IMR-90 (cell line): ENCODE results near the gene CLCN6. TPM values are rescaled to one million over a fixed set of nuclear protein-coding genes. Genes with fewer than 3 reads are reported as not detected.

Source experiments
- ATAC-seq: fragments of 200-7000 bp; cut with Tn5 transposase; 2 replicates; pipeline ENCODE4 v1.9.1; 2020; ENCODE audit warnings: low read depth, mild to moderate bottlenecking, moderate library complexity
- BruUV-seq: library from RNA; stranded (reverse); fragments of 400-500 nt; replicated peaks from 2 replicates; lab custom pipeline; 2021; lab: Mats Ljungman, UMichigan
- CTCF ChIA-PET: fragments of 300-600 bp; formaldehyde crosslinking; extraction: SDS; loops from one replicate; lab custom pipeline; 2021; ENCODE audit warnings: antibody characterized with exemption; lab: Yijun Ruan, JAX
- POLR2A ChIA-PET: fragments of 300-600 bp; sonication (Branson Sonifier 250); formaldehyde crosslinking; loops from one replicate; lab custom pipeline; 2022; ENCODE audit warnings: antibody characterized with exemption; ENCODE audit not compliant: unreplicated experiment; lab: Charles Lee
- DNase-seq: peaks from one replicate; pipeline ENCODE4 v3.0.0; 2013
- H2AFZ ChIP-seq: replicated peaks from 2 replicates; pipeline ENCODE3; 2013; ENCODE audit warnings: low read length, mild to moderate bottlenecking; ENCODE audit not compliant: poor library complexity
- H2AK5ac ChIP-seq: 2 replicates; pipeline ENCODE4 v1.6.1; 2013; ENCODE audit warnings: low read depth, low read length, inconsistent platforms
- H2AK9ac ChIP-seq: replicated peaks from 2 replicates; pipeline ENCODE3; 2013; ENCODE audit warnings: mild to moderate bottlenecking, low read depth, low read length, moderate library complexity; ENCODE audit not compliant: poor library complexity
- H2BK120ac ChIP-seq: 2 replicates; pipeline ENCODE4 v1.6.1; 2013; ENCODE audit warnings: low read depth, low read length, inconsistent platforms
- H2BK15ac ChIP-seq: 3 replicates; pipeline ENCODE4 v1.6.1; 2013; ENCODE audit warnings: low read depth, low read length, inconsistent platforms
- H2BK20ac ChIP-seq: 2 replicates; pipeline ENCODE4 v1.6.1; 2013; ENCODE audit warnings: low read depth, mild to moderate bottlenecking, inconsistent platforms, low read length, moderate library complexity
- H2BK5ac ChIP-seq: 2 replicates; pipeline ENCODE4 v1.6.1; 2013; ENCODE audit warnings: mild to moderate bottlenecking, low read depth, low read length, inconsistent platforms; ENCODE audit not compliant: poor library complexity, severe bottlenecking
- H3K14ac ChIP-seq: replicated peaks from 2 replicates; pipeline ENCODE4 v1.6.1; 2013; ENCODE audit warnings: low read depth, low read length, inconsistent platforms
- H3K18ac ChIP-seq: 2 replicates; pipeline ENCODE4 v1.6.1; 2013; ENCODE audit warnings: low read depth, low read length, control low read depth
- H3K23ac ChIP-seq: 2 replicates; pipeline ENCODE4 v1.6.1; 2013; ENCODE audit warnings: low read depth, low read length, inconsistent platforms
- H3K27ac ChIP-seq: 2 replicates; pipeline ENCODE4 v1.5.1; 2013; ENCODE audit warnings: mild to moderate bottlenecking, control low read depth, low read length; ENCODE audit not compliant: insufficient read depth
- H3K27me3 ChIP-seq: 2 replicates; pipeline ENCODE4 v1.6.1; 2013; ENCODE audit warnings: low read length; ENCODE audit not compliant: control insufficient read depth, insufficient read depth
- H3K36me3 ChIP-seq: 2 replicates; pipeline ENCODE4 v1.6.1; 2013; ENCODE audit warnings: low read length, mixed read lengths; ENCODE audit not compliant: control insufficient read depth, insufficient read depth
- H3K4ac ChIP-seq: 2 replicates; pipeline ENCODE4 v1.6.1; 2013; ENCODE audit warnings: low read depth, low read length, inconsistent platforms
- H3K4me1 ChIP-seq: 2 replicates; pipeline ENCODE4 v1.6.1; 2013; ENCODE audit warnings: low read length, mixed read lengths; ENCODE audit not compliant: control insufficient read depth, insufficient read depth
- H3K4me2 ChIP-seq: 2 replicates; pipeline ENCODE4 v1.6.1; 2013; ENCODE audit warnings: low read depth, mild to moderate bottlenecking, control low read depth, low read length, moderate library complexity
- H3K4me3 ChIP-seq: 2 replicates; pipeline ENCODE4 v1.5.1; 2013; ENCODE audit warnings: low read depth, mild to moderate bottlenecking, control low read depth, low read length, moderate library complexity; ENCODE audit not compliant: insufficient read depth
- H3K56ac ChIP-seq: 2 replicates; pipeline ENCODE4 v1.6.1; 2013; ENCODE audit warnings: low read length, inconsistent platforms; ENCODE audit not compliant: insufficient read depth; ENCODE audit errors: extremely low read depth
- H3K79me1 ChIP-seq, 2 experiments: 2 replicates each; pipeline ENCODE4 v1.6.1; 2013; ENCODE audit warnings: low read length in 2 of 2, inconsistent platforms in 1 of 2, low read depth in 1 of 2
- H3K9ac ChIP-seq: 2 replicates; pipeline ENCODE4 v1.6.1; 2013; ENCODE audit warnings: low read depth, low read length, control low read depth
- H3K9me1 ChIP-seq: 2 replicates; pipeline ENCODE4 v1.6.1; 2013; ENCODE audit warnings: low read length, inconsistent platforms; ENCODE audit not compliant: insufficient read depth
- H3K9me3 ChIP-seq: 2 replicates; pipeline ENCODE4 v1.6.1; 2013; ENCODE audit warnings: low read length; ENCODE audit not compliant: control insufficient read depth, insufficient read depth
- H4K20me1 ChIP-seq: 2 replicates; pipeline ENCODE4 v1.6.1; 2013; ENCODE audit warnings: low read length, inconsistent platforms; ENCODE audit not compliant: insufficient read depth
- H4K5ac ChIP-seq: 2 replicates; pipeline ENCODE4 v1.6.1; 2013; ENCODE audit warnings: mild to moderate bottlenecking, low read depth, low read length, control low read depth
- H4K8ac ChIP-seq, 2 experiments: 2 replicates each; pipeline ENCODE4 v1.6.1; 2013; ENCODE audit warnings: low read depth in 2 of 2, low read length in 2 of 2, control low read depth in 1 of 2, inconsistent platforms in 1 of 2
- H4K91ac ChIP-seq: 2 replicates; pipeline ENCODE4 v1.6.1; 2013; ENCODE audit warnings: low read depth, low read length, inconsistent platforms; ENCODE audit not compliant: insufficient read depth
- CTCF ChIP-seq: conservative IDR thresholded peaks from 2 replicates; pipeline ENCODE4 v1.5.1; 2012; ENCODE audit warnings: mild to moderate bottlenecking, low read depth, low read length, improper control_type of control experiment
- MAZ ChIP-seq: IDR thresholded peaks from 2 replicates; pipeline ENCODE4 v1.6.1; 2012; ENCODE audit warnings: low read depth, mild to moderate bottlenecking, low read length, improper control_type of control experiment, moderate library complexity, borderline replicate concordance
- POLR2A ChIP-seq: IDR thresholded peaks from 2 replicates; pipeline ENCODE4 v1.6.1; 2012; ENCODE audit warnings: mild to moderate bottlenecking, low read depth, low read length
- RFX5 ChIP-seq: IDR thresholded peaks from 2 replicates; pipeline ENCODE4 v1.8.0; 2012; ENCODE audit warnings: low read depth, mild to moderate bottlenecking, low read length, moderate library complexity
- WGBS, 2 experiments: methylation state at CpG; one replicate each; pipeline versions ENCODE4 v1.1.5 to v1.1.7; 2013; ENCODE audit warnings: missing lambda C conversion rate in 2 of 2; ENCODE audit not compliant: insufficient read length in 1 of 2; ENCODE audit errors: extremely low coverage in 2 of 2; 5-methylcytosine and 5-hydroxymethylcytosine counted together
- dilution Hi-C: fragments of 300-500 bp; cut with HindIII; formaldehyde crosslinking; loops from one replicate; pipeline ENCODE4 v1.14.3; 2018; ENCODE audit warnings: low sequenced_read_pairs; ENCODE audit not compliant: unreplicated experiment
- in situ Hi-C: fragments of 300-500 bp; cut with MboI; formaldehyde crosslinking; loops from 3 replicates; pipeline ENCODE4 v1.14.3; 2019; ENCODE audit warnings: low sequenced_read_pairs, inconsistent platforms, mixed read lengths
- intact Hi-C: fragments of 100-400 bp; cut with micrococcal nuclease; formaldehyde crosslinking; loops from 2 replicates; pipeline ENCODE4 v1.10.0; 2022
- polyA plus RNA-seq, 3 experiments: library from polyadenylated mRNA; depleted of rRNA; stranded (reverse); fragments of >200 nt; gene quantifications; 2 replicates each; pipeline ENCODE4 v1.2.3, GENCODE V29; 2012; ENCODE audit warnings: low replicate concordance in 1 of 3
- total RNA-seq: library from RNA; depleted of rRNA; stranded (reverse); fragments of >200 nt; gene quantifications from 2 replicates; pipeline ENCODE4 v1.2.3, GENCODE V29; 2012

Gene CLCN6
- total and polyA plus RNA-seq, 2 of the 4 experiments (the other 2 are of a cell fraction) = 4.1 to 10.6 TPM

GRCh38 chr1:11764519-11764918 lies 41.5 kb upstream of the CLCN6 start:
- Histone ChIP-seq H2AK5ac (no peak overlapping the region), H3K9ac (no peak overlapping the region), H3K27me3 (peaks cover 42% of the 10 kb centered on the region), H4K8ac (no peak overlapping the region), H2BK15ac (no peak overlapping the region), H3K36me3 (no peaks in the 10 kb centered on the region), H3K27ac (no peak overlapping the region), H4K91ac (no peak overlapping the region), H3K9me3 (no peaks in the 10 kb centered on the region), H4K5ac (no peak overlapping the region), H3K4me2 (no peak overlapping the region), H3K79me1 (no peaks in the 10 kb centered on the region), H2AK9ac (no peak overlapping the region), H2BK20ac (no peak overlapping the region), H3K14ac (no peak overlapping the region), H2AFZ (no peak overlapping the region), H3K56ac (no peak overlapping the region), H3K4ac (no peak overlapping the region), H3K23ac (no peak overlapping the region), H3K9me1 (no peaks in the 10 kb centered on the region), H3K4me1 (peaks cover 1% of the 10 kb centered on the region; the same call in 1 of the 2 replicates), H4K20me1 (no peaks in the 10 kb centered on the region), H2BK5ac (no peak overlapping the region), H3K18ac (no peak overlapping the region), H3K4me3 (no peak overlapping the region), H2BK120ac (no peak overlapping the region)
- BruUV-seq = no TSS peak
- DNase-seq = no peak
- intact Hi-C loops (no loop called here), in situ Hi-C loops (no loop called here), dilution Hi-C loops (no loop called here)
- WGBS, 2 experiments = 73% methylated on average over 4 of the region's 7 CpGs; no CpG with 5 or more reads in 1 of the 2 experiments
- no peak for ATAC-seq
- POLR2A ChIA-PET = no interaction called here
- TF ChIP-seq MAZ (no peak), POLR2A (no peak), CTCF (no peak), RFX5 (no peak)
- CTCF ChIA-PET = no interaction called here
